T-helper 1 cell (primary cell): Measurements from ENCODE around the gene COA7.

Source experiments
- DNase-seq, 5 donors: peaks; one replicate each; pipeline ENCODE4 v3.0.0-alpha.2; 2012 to 2020

The COA7 gene

DNA sequence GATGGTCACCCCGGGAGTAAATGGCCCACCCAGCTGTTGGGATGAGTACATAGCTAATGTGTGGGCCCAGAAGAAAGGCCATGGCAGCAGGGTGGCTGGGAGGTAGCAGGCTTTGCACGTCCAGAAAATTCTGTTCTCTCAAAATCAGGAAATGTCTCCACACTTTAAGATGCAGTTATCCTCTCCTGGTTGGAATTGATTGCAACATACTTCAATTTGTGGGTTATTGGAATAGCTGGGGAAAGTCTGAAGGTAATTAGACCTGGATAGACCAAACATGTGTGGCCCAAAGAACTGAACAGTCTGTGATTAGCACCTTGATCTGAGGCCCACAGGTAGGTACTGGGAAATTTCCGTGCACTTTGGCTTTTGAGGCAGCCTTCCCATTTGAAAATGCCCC lies 30.2 kb downstream of the COA7 start:
- DNase-seq: no peak

DNA sequence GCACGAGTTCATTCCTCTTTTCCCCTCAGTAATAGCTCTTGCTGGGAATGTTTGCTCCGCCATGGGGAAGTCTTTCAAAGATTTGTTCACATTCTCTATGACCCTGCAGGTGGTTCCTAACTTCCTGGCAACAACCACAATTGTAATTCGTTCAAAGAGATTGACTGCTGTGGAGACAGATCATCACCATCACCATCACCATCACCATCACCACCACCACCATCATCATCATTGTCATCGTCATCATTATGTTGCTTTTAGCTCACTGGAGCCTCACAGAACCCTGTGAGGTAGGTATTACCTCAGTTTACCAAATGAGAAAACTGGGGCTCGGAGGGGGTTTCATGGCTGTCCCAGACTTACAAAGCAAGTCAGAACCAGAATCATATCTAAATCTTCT lies 30.9 kb downstream of the COA7 start:
- DNase-seq: no peak

DNA sequence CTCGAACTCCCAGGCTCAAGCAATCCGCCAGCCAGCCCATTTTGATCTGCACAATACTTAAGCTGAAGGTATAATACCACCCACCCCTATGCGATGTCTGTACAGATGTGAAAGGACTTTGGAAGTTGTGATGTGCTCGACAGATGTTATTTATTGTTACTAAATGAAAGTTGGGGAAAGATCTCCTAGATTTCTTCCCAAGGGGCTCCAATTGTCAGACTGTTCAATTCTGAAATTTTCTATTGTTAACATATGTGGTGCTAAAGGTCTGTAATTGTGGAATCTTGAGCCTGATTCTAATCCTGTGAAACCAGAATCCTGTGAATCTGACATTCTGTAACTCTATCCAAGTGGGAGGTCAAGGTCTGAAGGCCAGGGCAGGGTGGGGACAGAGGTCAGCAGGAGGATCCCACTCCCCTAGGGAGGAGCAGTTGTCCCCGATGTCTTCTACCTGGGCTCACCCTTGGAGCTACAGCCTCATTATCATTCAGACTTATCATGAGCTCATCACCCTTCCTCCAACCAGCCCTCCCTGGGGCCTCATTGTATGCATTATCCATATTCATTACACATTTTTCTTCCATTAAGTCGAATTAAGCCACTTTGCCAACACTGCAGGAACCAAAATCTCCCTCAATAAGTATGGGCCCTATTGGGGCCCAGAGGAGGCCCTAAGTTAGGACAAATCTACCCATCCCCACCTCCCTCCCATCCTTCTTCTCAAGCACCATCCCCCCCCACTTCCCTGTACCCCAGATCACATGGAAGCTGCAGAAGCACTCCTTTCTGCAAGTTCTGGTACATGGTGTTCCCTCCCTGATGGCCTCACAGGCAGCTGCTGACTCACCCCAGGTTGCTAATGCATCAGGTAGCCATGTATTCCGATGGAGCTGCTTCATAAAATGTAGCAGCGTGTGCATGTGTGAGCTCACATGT lies 32.9 kb downstream of the COA7 start:
- no peak for DNase-seq

DNA sequence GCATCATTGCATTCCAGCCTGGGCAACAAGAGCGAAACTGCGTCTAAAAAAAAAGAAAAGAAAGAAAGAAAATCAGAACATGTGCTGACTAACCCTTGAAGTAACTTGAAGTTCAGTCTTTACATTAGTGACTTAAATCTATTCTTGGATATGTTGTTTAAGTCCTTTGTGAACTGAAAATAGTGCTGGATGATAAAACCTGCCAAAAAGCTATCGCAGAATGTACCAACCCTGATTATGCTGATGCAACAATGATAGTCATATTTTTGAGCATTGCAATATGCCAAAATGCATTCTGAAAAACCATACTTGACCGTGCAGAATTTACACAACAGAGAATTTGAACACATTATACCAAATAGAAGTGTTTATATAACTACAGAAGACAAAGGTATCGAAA lies 34.4 kb downstream of the COA7 start:
- no peak for DNase-seq

DNA sequence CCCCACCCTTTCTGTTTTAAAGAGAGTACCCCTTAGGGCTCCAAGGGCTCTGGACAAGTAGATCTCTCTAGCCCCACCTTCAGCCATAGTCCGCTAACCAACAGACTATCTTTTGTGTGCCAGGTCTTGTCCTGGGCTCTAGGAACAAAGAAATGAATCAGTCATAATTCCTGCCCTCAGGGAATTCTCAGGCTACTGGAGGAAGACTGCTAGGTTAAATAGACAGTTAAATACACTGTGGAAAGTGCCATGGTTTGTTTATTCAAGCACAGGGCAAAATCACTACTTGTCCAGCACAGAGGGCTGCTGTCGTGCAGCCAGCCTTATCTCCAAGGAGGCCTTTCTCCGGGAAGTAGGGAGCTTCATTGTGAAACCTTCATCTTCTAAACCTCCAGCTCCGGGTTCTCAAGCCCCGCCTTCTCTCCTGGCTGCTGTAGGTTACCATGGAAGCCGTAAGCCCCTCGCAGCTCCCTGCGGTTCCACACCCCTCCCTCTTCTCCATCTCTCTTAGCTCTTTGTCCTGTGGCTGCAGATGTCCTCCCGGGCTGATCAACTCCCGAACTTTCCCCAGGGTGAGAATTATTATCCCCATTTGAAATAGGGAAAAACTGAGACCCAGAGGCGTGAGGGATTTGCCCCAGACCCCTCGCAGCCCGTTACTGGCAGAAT lies 35.4 kb downstream of the COA7 start:
- DNase-seq: no peak

DNA sequence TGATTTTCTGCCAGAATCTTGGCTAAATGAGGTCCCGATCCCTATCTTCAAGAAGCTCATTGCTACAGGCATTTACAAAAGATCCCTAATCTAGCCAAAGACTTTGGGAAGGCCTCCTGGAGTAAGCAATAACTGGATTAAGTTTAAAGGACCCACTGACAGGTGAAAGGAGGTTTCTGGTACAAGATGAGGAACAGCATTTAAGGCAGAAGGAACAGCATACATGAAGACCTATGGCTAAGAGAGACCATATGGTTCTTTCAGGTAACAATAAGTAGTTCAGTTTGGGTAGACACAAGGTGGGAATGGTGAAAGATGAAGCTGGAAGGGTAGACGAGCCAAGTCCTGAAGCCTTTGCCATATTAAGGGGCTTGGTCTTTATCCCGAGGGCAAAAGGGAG lies 37.3 kb downstream of the COA7 start:
- DNase-seq: no peak

DNA sequence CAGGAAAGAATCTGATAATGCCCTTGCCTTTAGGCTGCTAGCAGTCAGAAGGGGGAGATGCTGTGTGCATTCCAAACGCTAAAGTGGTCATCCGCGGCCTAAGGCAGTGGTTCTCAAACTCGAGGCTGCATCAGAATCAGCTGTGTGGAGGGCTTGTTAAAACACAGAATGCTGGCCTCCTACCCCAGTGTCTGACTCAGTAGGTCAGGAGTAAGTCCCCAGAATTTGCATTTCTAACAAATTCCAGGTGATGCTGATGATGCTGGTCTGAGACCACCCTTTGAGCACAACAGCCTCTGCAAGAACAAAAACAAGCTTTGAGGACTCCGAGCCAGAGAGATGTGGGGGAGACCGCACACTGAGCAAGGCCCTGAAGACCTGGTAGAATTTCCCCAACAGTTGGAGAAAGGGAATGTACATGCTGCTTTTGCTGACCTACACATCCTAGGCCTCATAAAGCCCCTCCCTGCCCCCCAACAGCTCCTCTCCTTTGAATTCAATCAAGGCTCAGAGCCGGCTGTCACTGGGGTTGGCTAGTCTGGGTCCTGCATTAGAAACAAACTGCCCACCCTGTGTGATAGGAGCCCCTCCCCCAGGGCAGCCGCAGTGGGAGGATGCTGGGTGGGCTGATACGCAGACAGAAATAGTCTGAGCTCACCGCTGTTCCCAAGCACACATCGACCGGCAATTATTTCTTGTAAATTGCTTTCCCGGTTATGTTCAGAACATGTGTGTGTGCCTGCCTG lies 38.1 kb downstream of the COA7 start:
- DNase-seq: no peak

DNA sequence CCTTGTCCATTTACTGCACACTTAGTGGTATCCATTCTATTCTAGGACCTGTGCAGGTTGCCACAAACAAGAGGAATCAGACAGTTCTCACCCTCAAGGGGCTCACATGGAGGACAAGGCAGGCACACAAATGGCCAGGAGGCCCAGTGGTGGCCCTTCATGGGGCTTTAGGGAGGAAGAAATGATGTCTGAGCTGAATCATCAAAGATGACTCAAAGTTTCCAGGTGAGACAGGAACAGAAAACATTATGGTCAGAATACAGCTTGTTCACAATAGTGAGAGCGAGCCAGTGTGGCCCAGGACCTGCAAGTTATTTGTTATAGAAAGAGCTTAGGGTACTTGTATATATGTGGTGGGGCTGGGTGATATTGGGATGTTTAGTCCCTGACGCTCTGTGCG lies 38.8 kb downstream of the COA7 start:
- DNase-seq: peak in 1 of 5 donors; percentile 57

DNA sequence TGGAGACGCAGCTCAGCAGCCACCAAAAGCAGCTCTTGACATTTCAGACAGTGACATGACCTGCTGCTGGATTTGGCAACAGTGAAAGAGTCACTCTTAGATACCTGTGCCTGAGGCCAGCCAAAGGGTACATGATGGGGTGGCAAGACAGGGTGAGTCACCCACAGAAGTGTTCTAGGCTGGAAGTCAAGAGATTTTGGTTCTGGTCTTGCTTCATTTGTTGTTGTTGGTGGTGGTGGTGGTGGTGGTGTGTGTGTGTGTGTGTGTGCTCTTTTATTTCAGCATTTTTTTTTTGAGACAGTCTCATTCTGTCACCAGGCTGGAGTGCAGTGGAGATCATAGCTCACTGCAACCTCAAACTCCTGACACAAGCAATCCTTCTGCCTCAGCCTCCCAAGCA lies 39.4 kb downstream of the COA7 start:
- peak in 1 of 5 donors; percentile 21 for DNase-seq

DNA sequence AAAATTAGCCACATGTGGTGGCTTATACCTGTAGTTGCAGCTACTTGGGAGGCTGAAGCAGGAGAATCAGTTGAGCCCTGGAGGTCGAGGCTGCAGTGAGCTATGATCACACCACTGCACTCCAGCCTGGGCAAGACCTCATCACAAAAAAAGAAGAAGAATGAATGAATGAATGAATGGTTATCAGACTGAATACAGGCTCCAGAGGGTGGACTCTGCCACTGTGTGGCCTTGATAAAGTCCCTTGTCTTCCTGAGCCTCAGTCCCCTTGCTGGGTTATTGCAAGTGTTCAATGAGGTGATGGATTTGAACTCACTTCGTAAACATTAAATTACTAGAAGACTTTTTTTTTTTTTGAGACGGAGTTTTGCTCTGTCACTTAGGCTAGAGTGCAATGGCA lies 40.4 kb downstream of the COA7 start:
- no peak for DNase-seq

DNA sequence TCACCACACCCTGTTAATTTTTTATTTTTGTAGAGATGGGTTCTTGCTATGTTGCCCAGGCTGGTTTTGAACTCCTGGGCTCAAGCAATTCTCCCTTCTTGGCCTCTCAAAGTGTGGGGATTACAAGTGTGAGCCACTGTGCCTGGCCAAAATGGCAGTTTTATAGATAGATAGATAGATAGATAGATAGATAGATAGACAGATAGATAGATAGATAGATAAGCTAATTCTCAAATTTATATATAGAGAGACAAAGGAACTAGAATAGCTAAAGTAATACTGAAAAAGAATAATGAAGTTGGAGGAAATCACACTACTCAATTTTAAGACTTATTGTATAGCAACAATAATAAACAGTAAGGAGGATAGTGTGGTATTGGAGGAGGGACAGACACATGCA lies 44.1 kb downstream of the COA7 start:
- DNase-seq: no peak

DNA sequence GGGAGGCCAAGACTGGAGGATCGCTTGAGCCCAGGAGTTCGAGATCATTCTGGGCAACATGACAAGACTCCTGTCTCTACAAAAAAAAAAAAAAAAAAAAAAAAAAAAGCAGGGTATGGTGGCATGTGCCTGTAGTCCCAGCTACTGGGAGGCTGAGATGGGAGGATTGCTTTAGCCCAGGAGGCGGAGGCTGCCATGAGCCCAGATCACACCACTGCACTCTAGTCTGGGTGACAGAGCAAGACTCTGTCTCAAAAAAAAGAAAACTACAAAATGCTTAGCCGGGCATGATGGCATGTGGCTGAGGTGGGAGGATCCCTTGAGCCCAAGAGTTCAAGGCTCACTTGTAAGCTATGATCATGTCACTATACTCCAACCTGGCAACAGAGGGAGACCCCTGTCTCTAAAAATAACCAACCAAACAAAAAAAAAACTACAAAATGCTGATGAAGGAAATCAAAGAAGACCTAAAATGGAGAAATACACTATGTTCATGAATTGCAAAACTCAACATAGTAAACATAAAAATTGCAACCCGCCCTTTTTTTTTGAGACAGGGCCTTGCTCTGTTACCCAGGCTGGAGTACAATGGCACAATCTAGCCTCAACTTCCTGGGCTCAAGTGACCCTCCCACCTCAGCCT lies 44.8 kb downstream of the COA7 start:
- no peak for DNase-seq

DNA sequence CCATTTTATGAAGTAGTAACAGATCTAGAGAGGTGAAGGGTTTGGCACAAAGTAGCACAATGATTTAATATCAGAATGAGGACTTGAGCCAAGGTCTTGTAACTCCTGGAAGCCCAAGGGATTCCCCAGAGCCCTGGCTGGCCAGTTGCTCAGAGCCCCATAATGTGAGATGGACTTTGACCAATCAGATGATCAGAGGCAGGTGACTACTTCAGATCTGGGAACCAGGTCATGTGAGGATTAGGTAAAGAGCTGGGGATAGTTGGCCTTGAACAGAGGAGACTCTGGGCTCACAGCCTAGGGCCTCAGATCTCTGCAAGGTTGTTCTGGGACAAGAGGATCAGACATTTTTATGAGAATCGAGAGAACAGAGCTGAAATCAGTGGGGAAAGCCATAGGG lies 46.2 kb downstream of the COA7 start:
- DNase-seq: no peak

DNA sequence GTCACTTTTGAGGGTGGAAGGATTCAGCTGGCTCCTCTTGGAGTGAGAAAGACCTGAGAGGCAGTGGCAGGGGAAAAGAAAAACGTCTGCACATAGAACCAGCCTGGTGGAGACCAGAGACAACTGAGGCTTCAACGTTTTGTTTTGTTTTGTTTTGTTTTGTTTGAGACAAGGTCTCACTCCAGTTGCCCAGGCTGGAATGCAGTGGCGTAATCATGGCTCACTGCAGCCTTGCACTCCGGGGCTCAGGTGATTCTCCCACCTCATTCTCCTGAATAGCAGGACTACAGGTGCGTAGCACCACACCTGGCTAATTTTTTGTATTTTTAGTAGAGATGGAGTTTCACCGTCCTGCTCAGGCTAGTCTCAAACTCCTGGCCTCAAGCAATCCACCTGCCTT lies 52.9 kb downstream of the COA7 start:
- DNase-seq: no peak

DNA sequence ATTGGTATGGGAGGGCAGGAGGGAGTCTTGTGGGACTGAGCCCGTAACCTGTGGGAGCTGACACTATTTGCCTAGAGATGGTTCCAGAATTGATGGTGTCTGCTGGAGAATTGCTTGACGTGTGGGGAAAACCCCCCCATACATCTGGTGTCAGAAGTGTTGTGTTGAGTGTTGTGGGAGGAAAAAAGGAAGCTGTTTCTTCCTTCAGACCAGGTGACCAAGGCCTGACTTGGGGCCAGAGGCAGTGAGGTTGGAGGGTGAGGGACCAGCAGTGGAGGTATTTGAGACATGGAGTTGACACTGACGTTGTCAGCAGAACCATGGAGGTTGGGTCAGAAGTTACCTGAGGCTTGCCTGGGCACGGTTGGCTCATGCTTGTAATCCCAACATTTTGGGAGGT lies 56.8 kb downstream of the COA7 start:
- no peak for DNase-seq

DNA sequence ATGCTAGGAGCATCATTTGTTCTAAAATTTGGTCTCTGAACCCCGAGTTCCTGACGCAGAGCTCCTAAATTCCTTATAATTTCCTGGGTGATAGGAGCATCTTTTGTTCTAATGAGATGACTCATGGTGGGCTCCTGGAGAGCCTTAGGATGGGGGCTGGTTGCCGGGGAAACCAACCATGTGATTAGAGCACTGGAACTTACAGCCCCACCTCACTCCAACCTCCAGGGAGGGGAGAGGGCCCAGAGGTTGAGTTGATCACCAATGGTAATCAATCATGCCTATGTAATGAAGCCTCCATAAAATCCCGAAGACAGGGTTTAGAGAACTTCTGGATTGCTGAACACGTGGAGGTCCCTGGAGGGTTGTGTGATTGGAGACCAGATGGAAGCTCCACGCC lies 57.5 kb downstream of the COA7 start:
- no peak for DNase-seq

DNA sequence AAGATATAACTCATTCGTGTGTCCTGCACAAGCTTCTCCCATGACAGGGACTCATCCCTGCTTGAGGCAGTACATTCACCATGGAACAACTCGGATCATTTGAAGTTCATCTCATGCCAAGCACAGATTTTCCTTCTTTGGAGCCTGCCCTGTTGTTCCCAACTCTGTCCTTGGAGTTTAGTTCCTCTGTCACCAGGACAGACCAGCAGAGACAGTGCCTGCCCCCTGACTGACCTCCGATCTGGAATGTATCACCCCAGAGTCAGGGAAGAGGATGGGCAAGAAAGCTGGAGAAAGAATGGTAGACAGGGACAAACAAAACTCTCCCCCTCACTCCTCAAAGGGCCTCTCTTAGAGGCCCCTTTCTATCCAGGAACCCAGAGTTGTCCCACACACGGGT lies 60.2 kb downstream of the COA7 start:
- no peak for DNase-seq

DNA sequence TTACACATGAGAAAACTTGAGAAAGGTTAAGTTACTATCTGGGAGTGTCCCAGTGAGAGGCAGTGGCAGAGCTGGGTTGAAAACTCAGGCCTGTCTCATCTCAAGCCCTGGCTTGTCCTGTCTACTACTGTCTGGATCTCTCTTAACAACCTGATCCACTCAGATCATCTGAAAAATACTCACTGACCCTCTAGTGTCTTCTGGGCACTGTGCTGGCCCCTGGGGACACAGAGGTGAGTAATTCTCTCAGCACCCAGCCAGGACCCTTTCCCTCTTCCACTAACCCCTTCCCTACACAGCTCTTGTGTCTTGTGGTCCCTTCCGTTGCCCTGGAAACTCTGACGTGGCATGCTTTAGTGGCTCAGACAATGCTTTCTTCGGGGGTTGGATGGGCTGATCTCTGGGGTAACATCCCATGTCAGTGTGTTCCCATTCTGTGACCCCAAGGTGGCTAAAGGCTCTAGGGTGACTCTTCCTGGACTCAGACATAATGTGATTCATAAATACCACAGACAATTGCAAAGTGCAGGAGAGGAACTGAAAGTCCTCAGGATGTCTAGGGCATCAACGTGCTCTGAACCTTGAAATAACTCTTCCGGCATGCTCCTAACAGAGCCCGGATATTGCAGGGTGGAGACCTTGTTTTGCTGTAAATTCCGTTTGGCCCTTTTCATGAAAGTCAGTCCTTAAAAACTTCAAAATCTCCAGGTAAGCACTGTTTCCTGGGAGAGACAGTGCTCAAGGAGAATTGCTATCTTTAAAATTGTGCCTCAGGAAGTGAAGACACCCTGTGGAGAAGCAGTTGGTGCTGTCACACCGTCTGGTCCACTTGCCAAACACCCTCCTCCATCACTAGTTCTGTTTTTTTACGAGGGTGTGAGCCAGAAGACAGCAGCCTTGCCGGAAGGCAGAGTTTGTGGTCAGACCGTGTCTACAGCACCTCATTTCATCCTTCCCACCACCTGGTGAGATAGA lies 61.1 kb downstream of the COA7 start:
- DNase-seq: peak; percentile 37 to 92 (median 60)

DNA sequence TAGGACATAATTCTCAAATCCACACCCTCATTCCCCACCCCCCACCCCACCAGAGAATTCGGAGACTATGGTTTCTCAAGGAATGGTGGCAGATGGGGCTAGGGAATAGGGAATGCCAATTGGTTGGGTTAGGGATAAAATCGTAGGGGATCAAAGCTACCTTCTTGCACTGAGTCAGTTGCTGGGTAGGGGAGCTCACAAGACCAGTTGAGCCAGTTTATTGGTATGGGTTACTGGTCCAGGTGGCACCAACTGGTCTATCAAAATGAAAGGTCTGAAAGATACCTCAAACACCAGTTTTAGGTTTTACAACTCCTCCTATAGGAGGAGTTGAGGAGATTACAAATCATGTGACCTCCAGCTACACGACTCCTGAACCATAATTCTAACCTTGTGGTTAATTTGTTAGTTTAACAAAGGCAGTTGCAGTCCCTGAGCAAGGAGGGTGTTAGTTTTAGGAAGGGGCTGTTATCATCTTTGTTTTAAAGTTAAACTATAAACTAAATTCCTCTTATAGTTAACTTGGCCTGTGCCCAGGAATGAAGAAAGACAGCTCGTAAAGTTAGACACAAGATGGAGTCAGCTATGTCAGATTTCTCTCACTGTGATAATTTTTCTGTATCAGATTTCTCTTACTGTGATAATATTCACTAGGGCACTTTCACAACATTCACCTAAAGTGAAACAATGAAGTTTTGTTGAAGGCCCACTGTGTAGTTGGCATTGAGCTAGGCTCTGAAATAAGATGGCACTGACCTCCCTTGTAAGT lies 62.6 kb downstream of the COA7 start:
- DNase-seq: peak in 1 of 5 donors; percentile 40
